SJCRH30 (cell line): Measurements from ENCODE around the gene PI4KA. TPM values are rescaled to one million over a fixed set of nuclear protein-coding genes. Genes with fewer than 3 reads are reported as not detected.

Source experiments
- DNase-seq, 2 experiments: peaks; one replicate each; pipeline ENCODE4 v3.0.0-alpha.2; 2015 to 2020
- H3K27ac ChIP-seq: fragments of 250-450 bp; sonication (Bioruptor Pico); 2 replicates; pipeline ENCODE4 v1.5.1; 2020; ENCODE audit warnings: mild to moderate bottlenecking, moderate library complexity
- H3K27me3 ChIP-seq: fragments of 250-450 bp; sonication (Bioruptor Pico); 2 replicates; pipeline ENCODE4 v1.5.1; 2020; ENCODE audit warnings: mild to moderate bottlenecking, moderate library complexity
- H3K36me3 ChIP-seq: fragments of 250-450 bp; sonication (Bioruptor Pico); 2 replicates; pipeline ENCODE4 v1.5.1; 2020; ENCODE audit warnings: mild to moderate bottlenecking, moderate library complexity
- H3K4me1 ChIP-seq: fragments of 250-450 bp; sonication (Bioruptor Pico); 2 replicates; pipeline ENCODE4 v1.5.1; 2020; ENCODE audit warnings: mild to moderate bottlenecking, moderate library complexity
- H3K4me3 ChIP-seq: fragments of 250-450 bp; sonication (Bioruptor Pico); 2 replicates; pipeline ENCODE4 v1.5.1; 2020; ENCODE audit warnings: mild to moderate bottlenecking, moderate library complexity
- H3K9me3 ChIP-seq: fragments of 250-450 bp; sonication (Bioruptor Pico); replicated peaks from 2 replicates; pipeline ENCODE4 v1.5.1; 2020; ENCODE audit warnings: mild to moderate bottlenecking, moderate library complexity
- total RNA-seq: library from RNA; depleted of rRNA; stranded (reverse); fragments of >200 nt; shearing (Covaris generic); gene quantifications from 2 replicates; pipeline ENCODE4 v1.2.3, GENCODE V29; 2014

Gene PI4KA
- total RNA-seq, 1 experiment from 2014 or later = 40.5 TPM

GRCh38 chr22:20887375-20887774, 28.8 kb upstream of the PI4KA start:
- H3K4me1 ChIP-seq = no peaks in the 10 kb centered on the region
- H3K27ac ChIP-seq = no peak overlapping the region
- H3K27me3 ChIP-seq = no peaks in the 10 kb centered on the region
- no peaks in the 10 kb centered on the region for H3K9me3 ChIP-seq
- peaks cover 4% of the 10 kb centered on the region; the same call in 1 of the 2 replicates for H3K36me3 ChIP-seq
- H3K4me3 ChIP-seq = no peak overlapping the region
- DNase-seq = no peak

- no peaks in the 10 kb centered on the region for H3K9me3 ChIP-seq
- H3K27me3 ChIP-seq = no peaks in the 10 kb centered on the region
- H3K4me1 ChIP-seq = no peaks in the 10 kb centered on the region
- H3K36me3 ChIP-seq = peaks cover 4% of the 10 kb centered on the region; the same call in 1 of the 2 replicates
- H3K27ac ChIP-seq = no peak overlapping the region
- H3K4me3 ChIP-seq = no peak overlapping the region
- peak; percentile 79 to 80 for DNase-seq
Measured at GRCh38 chr22:20885557-20886323, 27.1 kb upstream of the PI4KA start.

GRCh38 chr22:20885017-20885556, 26.5 kb upstream of the PI4KA start:
- H3K36me3 ChIP-seq = peaks cover 4% of the 10 kb centered on the region; the same call in 1 of the 2 replicates

GRCh38 chr22:20884454-20884853, 25.8 kb upstream of the PI4KA start:
- no peak for DNase-seq
- Histone ChIP-seq H3K27ac (no peak overlapping the region), H3K4me1 (no peaks in the 10 kb centered on the region), H3K4me3 (no peak overlapping the region), H3K36me3 (peaks cover 4% of the 10 kb centered on the region; the same call in 1 of the 2 replicates), H3K9me3 (no peaks in the 10 kb centered on the region), H3K27me3 (no peaks in the 10 kb centered on the region)

More at GRCh38 chr22:20885017-20885556, 26.5 kb upstream of the PI4KA start:
- Histone ChIP-seq H3K4me3 (no peak overlapping the region), H3K27ac (no peak overlapping the region), H3K9me3 (no peaks in the 10 kb centered on the region), H3K27me3 (no peaks in the 10 kb centered on the region), H3K4me1 (no peaks in the 10 kb centered on the region)
- DNase-seq = no peak

- H3K4me3 ChIP-seq = no peak overlapping the region
- no peaks in the 10 kb centered on the region for H3K4me1 ChIP-seq
Measured at GRCh38 chr22:20882855-20883254, 24.2 kb upstream of the PI4KA start.

GRCh38 chr22:20881869-20882815, 23.5 kb upstream of the PI4KA start:
- Histone ChIP-seq H3K4me3 (no peak overlapping the region), H3K36me3 (peaks cover 2% of the 10 kb centered on the region; the same call in 1 of the 2 replicates), H3K4me1 (no peaks in the 10 kb centered on the region), H3K27me3 (no peaks in the 10 kb centered on the region), H3K9me3 (no peaks in the 10 kb centered on the region), H3K27ac (no peak overlapping the region)
- DNase-seq = no peak

More at GRCh38 chr22:20882855-20883254, 24.2 kb upstream of the PI4KA start:
- Histone ChIP-seq H3K9me3 (no peaks in the 10 kb centered on the region), H3K27me3 (no peaks in the 10 kb centered on the region), H3K36me3 (peaks cover 2% of the 10 kb centered on the region; the same call in 1 of the 2 replicates), H3K27ac (no peak overlapping the region)
- no peak for DNase-seq

GRCh38 chr22:20881231-20881630, 22.6 kb upstream of the PI4KA start:
- DNase-seq = no peak
- Histone ChIP-seq H3K27ac (no peak overlapping the region), H3K4me1 (no peaks in the 10 kb centered on the region), H3K36me3 (no peaks in the 10 kb centered on the region; the same call in 1 of the 2 replicates), H3K27me3 (no peaks in the 10 kb centered on the region), H3K4me3 (no peak overlapping the region), H3K9me3 (no peaks in the 10 kb centered on the region)

- H3K4me3 ChIP-seq = no peak overlapping the region
- H3K4me1 ChIP-seq = no peaks in the 10 kb centered on the region
- H3K9me3 ChIP-seq = no peaks in the 10 kb centered on the region
- no peaks in the 10 kb centered on the region for H3K27me3 ChIP-seq
- no peak for DNase-seq
- H3K27ac ChIP-seq = no peak overlapping the region
- no peaks in the 10 kb centered on the region; the same call in 1 of the 2 replicates for H3K36me3 ChIP-seq
Measured at GRCh38 chr22:20877715-20878114, 19.1 kb upstream of the PI4KA start.

GRCh38 chr22:20875296-20875695, 16.7 kb upstream of the PI4KA start:
- peaks cover 6% of the 10 kb centered on the region; the same call in 1 of the 2 replicates for H3K36me3 ChIP-seq
- H3K27me3 ChIP-seq = no peaks in the 10 kb centered on the region
- no peak for DNase-seq
- H3K27ac ChIP-seq = no peak overlapping the region
- no peaks in the 10 kb centered on the region for H3K9me3 ChIP-seq
- no peaks in the 10 kb centered on the region for H3K4me1 ChIP-seq
- H3K4me3 ChIP-seq = no peak overlapping the region

- no peak for DNase-seq
- Histone ChIP-seq H3K36me3 (peaks cover 6% of the 10 kb centered on the region; the same call in 1 of the 2 replicates), H3K9me3 (no peaks in the 10 kb centered on the region), H3K4me3 (no peak overlapping the region), H3K27ac (no peak overlapping the region), H3K27me3 (no peaks in the 10 kb centered on the region), H3K4me1 (no peaks in the 10 kb centered on the region)
Measured at GRCh38 chr22:20873214-20873613, 14.6 kb upstream of the PI4KA start.

GRCh38 chr22:20869234-20869633, 10.6 kb upstream of the PI4KA start:
- H3K4me3 ChIP-seq = no peak overlapping the region
- no peaks in the 10 kb centered on the region for H3K9me3 ChIP-seq
- no peak for DNase-seq
- no peaks in the 10 kb centered on the region for H3K4me1 ChIP-seq
- no peak overlapping the region for H3K27ac ChIP-seq
- 0 out of 2 replicates have a peak, but pooled peaks cover 6% of the 10 kb centered on the region for H3K36me3 ChIP-seq
- H3K27me3 ChIP-seq = no peaks in the 10 kb centered on the region

GRCh38 chr22:20868025-20868962, 9.7 kb upstream of the PI4KA start:
- 0 out of 2 replicates have a peak, but pooled peaks cover 6% of the 10 kb centered on the region for H3K36me3 ChIP-seq
- no peaks in the 10 kb centered on the region for H3K4me1 ChIP-seq
- DNase-seq = no peak
- H3K27ac ChIP-seq = no peak overlapping the region
- no peaks in the 10 kb centered on the region for H3K27me3 ChIP-seq
- H3K9me3 ChIP-seq = no peaks in the 10 kb centered on the region
- H3K4me3 ChIP-seq = no peak overlapping the region

- no peak for DNase-seq
- Histone ChIP-seq H3K4me3 (no peak overlapping the region), H3K27ac (no peak overlapping the region), H3K4me1 (no peaks in the 10 kb centered on the region), H3K9me3 (no peaks in the 10 kb centered on the region), H3K36me3 (0 out of 2 replicates have a peak, but pooled peaks cover 6% of the 10 kb centered on the region), H3K27me3 (no peaks in the 10 kb centered on the region)
Measured at GRCh38 chr22:20867179-20868024, 8.8 kb upstream of the PI4KA start.
